ENCODE data around the gene C1orf174. TPM values are rescaled to one million over a fixed set of nuclear protein-coding genes. Genes with fewer than 3 reads are reported as not detected.

C1orf174 gene
- total RNA-seq, 1 experiment from 2014 or later = 21.1 TPM

DNA sequence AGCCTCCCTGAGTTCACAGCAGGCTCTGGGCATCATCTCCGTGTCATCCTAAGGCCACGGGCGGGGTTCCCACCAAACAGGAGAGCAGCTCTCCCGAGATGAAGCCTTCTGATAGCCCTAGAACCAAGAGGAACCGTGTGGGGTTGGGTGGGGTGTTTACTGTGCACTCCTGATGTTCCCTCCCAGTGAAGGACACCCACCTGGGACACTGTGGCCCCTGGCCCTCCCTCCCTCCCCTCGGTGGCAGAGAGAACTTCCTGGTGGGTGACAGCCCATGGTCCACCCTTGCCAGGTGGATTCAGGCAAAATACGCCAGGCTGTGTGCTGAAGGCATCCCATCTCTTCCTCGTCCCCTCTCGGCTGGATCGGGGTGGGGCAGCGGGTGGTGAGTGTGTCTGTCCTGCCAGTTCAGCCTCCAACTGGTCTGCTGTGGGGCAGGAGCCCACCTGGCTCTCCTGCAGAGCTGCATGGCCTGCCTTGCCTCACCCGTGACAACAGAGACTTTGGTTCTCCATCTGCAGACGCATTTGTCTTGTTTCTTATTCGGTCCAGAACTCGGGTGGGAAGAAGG, 15.6 kb upstream of the C1orf174 start:
- CTCF ChIA-PET = no interaction called here
- intact Hi-C loops (cut with micrococcal nuclease; ENCODE audit: unreplicated experiment) = no loop called here
- no TSS peak for BruUV-seq (replicated peaks)
- H3K27me3 Mint-ChIP-seq (ENCODE audit: unreplicated experiment) = peaks cover 10% of the 10 kb centered on the region
- no peaks in the 10 kb centered on the region for H3K9me3 Mint-ChIP-seq (ENCODE audit: low read depth, unreplicated experiment)
- no peak overlapping the region for H3K27ac Mint-ChIP-seq (ENCODE audit: unreplicated experiment)
- no peak overlapping the region for H3K4me3 Mint-ChIP-seq (ENCODE audit: low read depth, unreplicated experiment)
- peaks cover 3% of the 10 kb centered on the region for H3K36me3 Mint-ChIP-seq (ENCODE audit: insufficient read depth, unreplicated experiment)
- no peaks in the 10 kb centered on the region for H3K4me1 Mint-ChIP-seq (ENCODE audit: low read depth, unreplicated experiment)
- TF ChIP-seq, protein P1, sequence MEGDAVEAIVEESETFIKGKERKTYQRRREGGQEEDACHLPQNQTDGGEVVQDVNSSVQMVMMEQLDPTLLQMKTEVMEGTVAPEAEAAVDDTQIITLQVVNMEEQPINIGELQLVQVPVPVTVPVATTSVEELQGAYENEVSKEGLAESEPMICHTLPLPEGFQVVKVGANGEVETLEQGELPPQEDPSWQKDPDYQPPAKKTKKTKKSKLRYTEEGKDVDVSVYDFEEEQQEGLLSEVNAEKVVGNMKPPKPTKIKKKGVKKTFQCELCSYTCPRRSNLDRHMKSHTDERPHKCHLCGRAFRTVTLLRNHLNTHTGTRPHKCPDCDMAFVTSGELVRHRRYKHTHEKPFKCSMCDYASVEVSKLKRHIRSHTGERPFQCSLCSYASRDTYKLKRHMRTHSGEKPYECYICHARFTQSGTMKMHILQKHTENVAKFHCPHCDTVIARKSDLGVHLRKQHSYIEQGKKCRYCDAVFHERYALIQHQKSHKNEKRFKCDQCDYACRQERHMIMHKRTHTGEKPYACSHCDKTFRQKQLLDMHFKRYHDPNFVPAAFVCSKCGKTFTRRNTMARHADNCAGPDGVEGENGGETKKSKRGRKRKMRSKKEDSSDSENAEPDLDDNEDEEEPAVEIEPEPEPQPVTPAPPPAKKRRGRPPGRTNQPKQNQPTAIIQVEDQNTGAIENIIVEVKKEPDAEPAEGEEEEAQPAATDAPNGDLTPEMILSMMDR (IDR thresholded peaks at IDR 0.05; ENCODE audit: unreplicated experiment) = no peak
- no peak for DNase-seq

DNA sequence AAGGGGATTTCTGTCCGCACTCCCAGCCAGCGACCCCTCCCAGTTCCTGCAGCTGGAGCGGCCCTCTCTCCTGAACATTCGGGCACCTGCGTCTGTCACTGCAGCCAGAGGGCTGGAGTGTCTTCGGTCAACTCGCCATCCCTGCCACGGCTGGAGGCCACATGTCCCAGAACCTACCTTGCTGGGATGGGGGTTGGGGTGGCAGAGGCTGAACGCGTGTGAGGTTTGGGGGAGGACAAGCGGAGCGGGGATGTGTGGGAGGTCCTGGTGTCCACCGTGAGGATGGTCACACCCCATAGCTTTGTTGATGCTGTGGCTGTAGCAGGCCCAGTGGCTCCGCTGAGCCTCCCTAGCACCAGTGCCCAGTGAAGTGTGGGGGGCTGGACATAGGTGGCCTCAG, 14.8 kb upstream of the C1orf174 start:
- no peaks in the 10 kb centered on the region for H3K9me3 Mint-ChIP-seq (ENCODE audit: low read depth, unreplicated experiment)
- CTCF ChIA-PET = no interaction called here
- no peak overlapping the region for H3K4me3 Mint-ChIP-seq (ENCODE audit: low read depth, unreplicated experiment)
- no peaks in the 10 kb centered on the region for H3K4me1 Mint-ChIP-seq (ENCODE audit: low read depth, unreplicated experiment)
- no TSS peak for BruUV-seq (replicated peaks)
- intact Hi-C loops (cut with micrococcal nuclease; ENCODE audit: unreplicated experiment) = loop anchor here (5.0 kb wide), 1 partner anchor 1832 kb away; no protein-coding TSS in a partner anchor
- TF ChIP-seq, protein P1 (IDR thresholded peaks at IDR 0.05; ENCODE audit: unreplicated experiment) = no peak
- H3K27me3 Mint-ChIP-seq (ENCODE audit: unreplicated experiment) = peaks cover 8% of the 10 kb centered on the region
- H3K36me3 Mint-ChIP-seq (ENCODE audit: insufficient read depth, unreplicated experiment) = peaks cover 3% of the 10 kb centered on the region
- DNase-seq = no peak
- no peak overlapping the region for H3K27ac Mint-ChIP-seq (ENCODE audit: unreplicated experiment)

DNA sequence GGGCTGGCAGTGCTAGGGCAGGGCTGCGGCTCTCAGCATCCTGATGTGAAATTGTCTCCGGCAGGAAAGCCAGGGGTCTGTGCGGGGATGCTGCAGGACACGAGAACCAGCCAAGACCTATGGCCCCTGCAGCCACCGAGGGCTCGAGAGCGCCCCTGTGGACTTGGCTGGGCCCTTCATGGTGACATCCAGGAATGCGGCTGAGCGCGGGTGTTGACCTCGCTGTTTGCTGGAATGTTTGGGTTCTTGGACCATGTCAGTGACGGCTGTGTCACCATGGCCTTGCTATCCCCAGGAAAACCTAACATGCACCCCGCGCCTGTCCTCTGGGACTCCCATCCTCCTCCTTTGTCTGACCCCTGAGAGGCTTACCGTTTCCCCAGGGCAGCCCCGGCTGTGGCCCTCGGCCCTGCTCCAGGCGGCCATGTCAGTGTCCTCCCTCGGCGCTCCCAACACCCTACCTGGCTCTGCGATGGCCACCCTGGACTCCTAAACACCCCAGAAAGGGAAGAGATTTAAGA, 14.3 kb upstream of the C1orf174 start:
- Mint-ChIP-seq H3K4me1 (ENCODE audit: low read depth, unreplicated experiment) (no peaks in the 10 kb centered on the region), H3K9me3 (ENCODE audit: low read depth, unreplicated experiment) (no peaks in the 10 kb centered on the region), H3K36me3 (ENCODE audit: insufficient read depth, unreplicated experiment) (peaks cover 3% of the 10 kb centered on the region), H3K27me3 (ENCODE audit: unreplicated experiment) (peaks cover 8% of the 10 kb centered on the region), H3K27ac (ENCODE audit: unreplicated experiment) (no peak overlapping the region), H3K4me3 (ENCODE audit: low read depth, unreplicated experiment) (no peak overlapping the region)
- CTCF ChIA-PET = no interaction called here
- BruUV-seq (replicated peaks) = no TSS peak
- intact Hi-C loops (cut with micrococcal nuclease; ENCODE audit: unreplicated experiment) = loop anchor here (5.0 kb wide), 1 partner anchor 1833 kb away; no protein-coding TSS in a partner anchor
- no peak for DNase-seq
- TF ChIP-seq, protein P1 (IDR thresholded peaks at IDR 0.05; ENCODE audit: unreplicated experiment) = no peak

DNA sequence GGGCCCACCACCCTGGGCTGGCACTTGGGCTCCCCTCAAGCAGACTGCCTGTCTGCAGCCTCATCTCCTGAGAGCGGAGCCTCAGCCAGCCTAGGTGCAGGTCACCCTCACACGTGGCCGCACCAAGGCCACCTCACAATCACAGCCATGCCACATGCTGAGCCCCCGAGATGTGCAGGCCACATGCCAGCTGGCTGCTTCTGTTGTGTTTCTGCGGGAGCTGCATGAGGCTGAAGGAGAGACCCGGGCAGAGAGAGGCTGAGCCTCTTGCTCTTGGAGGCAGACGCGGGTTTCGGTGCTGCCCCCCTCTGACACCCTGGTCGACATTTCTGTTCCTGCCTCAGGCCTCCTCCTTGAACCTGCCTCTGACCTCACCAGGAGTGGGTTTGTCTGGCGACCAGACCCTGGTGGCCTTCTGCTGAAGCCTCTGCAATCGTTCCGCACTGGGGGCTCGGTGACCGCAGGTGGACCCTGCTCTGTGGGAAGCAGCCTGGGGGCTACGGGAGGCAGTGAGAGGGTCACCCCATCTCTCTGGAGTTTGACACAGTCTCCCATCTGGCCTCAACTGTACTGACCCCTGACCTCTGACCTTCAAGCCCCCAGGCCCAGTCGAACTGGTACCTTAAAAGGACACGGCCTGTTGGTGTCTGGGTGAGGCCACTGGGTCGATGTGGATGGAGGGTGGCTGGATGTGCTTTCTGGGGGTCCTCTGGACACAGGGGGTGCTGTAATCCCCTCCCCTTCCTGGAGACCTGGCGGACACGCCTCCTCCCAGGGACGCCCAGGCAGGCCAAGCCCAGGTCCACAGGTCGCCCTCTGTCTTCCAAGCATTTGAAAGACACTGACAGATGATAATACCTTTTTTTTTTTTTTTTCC, 13.0 kb upstream of the C1orf174 start:
- H3K4me1 Mint-ChIP-seq (ENCODE audit: low read depth, unreplicated experiment) = no peaks in the 10 kb centered on the region

More for the DNA sequence above, 13.0 kb upstream of the C1orf174 start:
- intact Hi-C loops (cut with micrococcal nuclease; ENCODE audit: unreplicated experiment) = loop anchor here (5.0 kb wide), 1 partner anchor 1834 kb away; no protein-coding TSS in a partner anchor
- Mint-ChIP-seq H3K9me3 (ENCODE audit: low read depth, unreplicated experiment) (no peaks in the 10 kb centered on the region), H3K27me3 (ENCODE audit: unreplicated experiment) (peaks cover 8% of the 10 kb centered on the region), H3K27ac (ENCODE audit: unreplicated experiment) (no peak overlapping the region), H3K4me3 (ENCODE audit: low read depth, unreplicated experiment) (no peak overlapping the region), H3K36me3 (ENCODE audit: insufficient read depth, unreplicated experiment) (peaks cover 3% of the 10 kb centered on the region)
- TF ChIP-seq, protein P1 (IDR thresholded peaks at IDR 0.05; ENCODE audit: unreplicated experiment) = no peak
- no TSS peak for BruUV-seq (replicated peaks)
- no peak for DNase-seq
- CTCF ChIA-PET = no interaction called here

Measured in Calu3 (cell line).